Gastroesophageal sphincter (tissue), 4 donors: ENCODE data around the gene F8A3. TPM values are rescaled to one million over a fixed set of nuclear protein-coding genes. Genes with fewer than 3 reads are reported as not detected.
A peak's percentile ranks its signal among the peaks of the same experiment; 100 is the strongest.
"Not testable (repeated sequence)": the region's sequence is repeated elsewhere in the genome, so short reads cannot be mapped to it uniquely, and the experiment has no call there.

ENCODE experiments used
- ATAC-seq: fragments of 150-250 bp; one replicate; pipeline ENCODE4 v1.9.1; 2016; ENCODE audit warnings: mild to moderate bottlenecking, moderate library complexity
- H3K27ac ChIP-seq, 4 donors: fragments of 200-600 bp; sonication (generic) in 3 of 4; 1 replicate in 3 of 4; 2 replicates in 1 of 4; pipeline ENCODE4 v1.5.1; 2016 to 2019
- H3K27me3 ChIP-seq: fragments of 200-600 bp; sonication (generic); one replicate; pipeline ENCODE4 v1.5.1; 2019
- H3K36me3 ChIP-seq, 2 donors: fragments of 200-600 bp; sonication (generic); one replicate each; pipeline ENCODE4 v1.5.1; 2019; ENCODE audit warnings: control low read depth in 1 of 2
- H3K4me1 ChIP-seq, 3 donors: fragments of 200-600 bp; sonication (generic); 1 replicate in 2 of 3; 2 replicates in 1 of 3; pipeline ENCODE4 v1.5.1; 2016 to 2019; ENCODE audit warnings: control low read depth in 2 of 3
- H3K4me3 ChIP-seq, 2 donors: fragments of 200-600 bp; sonication (generic); one replicate each; pipeline ENCODE4 v1.5.1; 2019; ENCODE audit warnings: mild to moderate bottlenecking in 1 of 2, moderate library complexity in 1 of 2
- H3K9me3 ChIP-seq, 3 donors: fragments of 200-600 bp; sonication (generic); one replicate each; pipeline ENCODE4 v1.5.1; 2017 to 2019; ENCODE audit warnings: control low read depth in 2 of 3
- EP300 ChIP-seq: sonication (generic); formaldehyde crosslinking; IDR thresholded peaks from one replicate; pipeline ENCODE4 v1.6.1; 2017; ENCODE audit warnings: antibody characterized with exemption, mild to moderate bottlenecking
- POLR2A ChIP-seq, 2 donors: fragments of 450-650 bp; IDR thresholded peaks; one replicate each; pipeline ENCODE4 v1.6.1; 2017; ENCODE audit warnings: antibody characterized with exemption in 2 of 2, mild to moderate bottlenecking in 2 of 2, moderate library complexity in 1 of 2
- POLR2AphosphoS5 ChIP-seq: sonication (generic); formaldehyde crosslinking; IDR thresholded peaks from one replicate; pipeline ENCODE4 v1.6.1; 2017; ENCODE audit warnings: antibody characterized with exemption
- WGBS, 2 donors: methylation state at CpG; one replicate each; pipeline ENCODE4 v1.1.5; 2018; ENCODE audit warnings: low coverage in 1 of 2; 5-methylcytosine and 5-hydroxymethylcytosine counted together
- total RNA-seq, 4 donors: library from RNA; depleted of rRNA; stranded (reverse); fragments of >200 nt; gene quantifications; one replicate each; pipeline ENCODE4 v1.1.0, GENCODE V29; 2016
- TF ChIP-seq, protein P1 (sequence below), 4 experiments: fragments of 200-600 bp in 2 of 4; fragments of 450-650 bp in 2 of 4; sonication (generic) in 1 of 4; IDR thresholded peaks; one replicate each; pipeline ENCODE4 v1.5.1; 2017 to 2019; ENCODE audit warnings: antibody characterized with exemption in 4 of 4, mild to moderate bottlenecking in 2 of 4, moderate library complexity in 2 of 4

Gene F8A3
- total RNA-seq: 10 to 100 TPM; 12.1 to 13.3 (median 12.6) TPM

DNA sequence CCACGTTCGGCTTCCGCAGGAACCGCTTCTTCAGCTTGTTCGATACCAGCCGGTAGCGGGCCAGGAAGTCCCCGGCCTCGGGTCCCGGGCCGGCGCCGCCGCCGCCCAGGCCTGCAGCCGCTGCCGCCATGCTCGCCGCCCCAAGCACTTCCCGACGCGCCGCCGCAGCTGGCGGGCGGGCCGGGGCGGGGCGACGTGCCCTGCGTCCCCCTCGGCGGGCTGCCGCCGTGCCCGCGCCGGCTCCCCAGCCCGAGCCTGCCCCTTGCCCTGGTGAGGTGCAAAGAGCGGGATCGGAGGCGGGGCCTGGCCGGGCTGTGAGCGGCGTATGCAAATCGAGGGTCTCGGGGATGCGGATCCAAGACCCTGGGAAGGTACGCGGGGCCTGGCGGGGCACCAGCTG, at the start of gene F8A3:
TSS of gene F8A3 (minus strand) at position 150 of the 400 bp plus-strand sequence. CDS start at position 130, 20 bp downstream.
- H3K27ac ChIP-seq, H3K4me1 ChIP-seq, H3K36me3 ChIP-seq, H3K4me3 ChIP-seq, H3K27me3 ChIP-seq, H3K9me3 ChIP-seq: not testable (repeated sequence)
- WGBS, 2 donors: no CpG with 5 or more reads among the region's 51 CpGs
- ATAC-seq: peak; percentile 75

DNA sequence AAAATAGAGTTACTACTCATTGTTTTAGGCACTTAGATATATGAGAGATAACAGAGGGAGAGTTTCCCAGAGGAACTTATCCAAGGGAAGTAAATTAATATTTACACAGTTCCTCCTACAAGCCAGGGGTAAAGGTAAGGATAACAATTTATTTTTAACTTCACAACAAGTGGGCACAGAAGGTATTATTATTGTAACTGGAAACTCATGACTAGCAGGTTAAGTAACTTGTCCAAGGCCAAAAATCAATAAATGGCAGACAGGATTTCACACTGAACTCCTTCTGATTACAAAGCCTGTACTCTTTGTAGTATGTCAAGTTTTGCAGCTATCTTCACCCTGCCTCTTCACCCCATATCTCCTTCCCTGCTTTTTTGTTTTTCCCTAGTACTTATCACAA, 46.9 kb upstream of the F8A3 start:
- H3K4me1 ChIP-seq: no peaks in the 10 kb centered on the region
- no peak overlapping the region for H3K4me3 ChIP-seq
- no peak for TF ChIP-seq POLR2A (IDR thresholded peaks at IDR 0.05)
- no peak for TF ChIP-seq POLR2AphosphoS5
- TF ChIP-seq EP300: no peak
- TF ChIP-seq, protein P1, sequence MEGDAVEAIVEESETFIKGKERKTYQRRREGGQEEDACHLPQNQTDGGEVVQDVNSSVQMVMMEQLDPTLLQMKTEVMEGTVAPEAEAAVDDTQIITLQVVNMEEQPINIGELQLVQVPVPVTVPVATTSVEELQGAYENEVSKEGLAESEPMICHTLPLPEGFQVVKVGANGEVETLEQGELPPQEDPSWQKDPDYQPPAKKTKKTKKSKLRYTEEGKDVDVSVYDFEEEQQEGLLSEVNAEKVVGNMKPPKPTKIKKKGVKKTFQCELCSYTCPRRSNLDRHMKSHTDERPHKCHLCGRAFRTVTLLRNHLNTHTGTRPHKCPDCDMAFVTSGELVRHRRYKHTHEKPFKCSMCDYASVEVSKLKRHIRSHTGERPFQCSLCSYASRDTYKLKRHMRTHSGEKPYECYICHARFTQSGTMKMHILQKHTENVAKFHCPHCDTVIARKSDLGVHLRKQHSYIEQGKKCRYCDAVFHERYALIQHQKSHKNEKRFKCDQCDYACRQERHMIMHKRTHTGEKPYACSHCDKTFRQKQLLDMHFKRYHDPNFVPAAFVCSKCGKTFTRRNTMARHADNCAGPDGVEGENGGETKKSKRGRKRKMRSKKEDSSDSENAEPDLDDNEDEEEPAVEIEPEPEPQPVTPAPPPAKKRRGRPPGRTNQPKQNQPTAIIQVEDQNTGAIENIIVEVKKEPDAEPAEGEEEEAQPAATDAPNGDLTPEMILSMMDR (IDR thresholded peaks at IDR 0.05): no peak
- H3K36me3 ChIP-seq: peaks cover 0 to 15% of the 10 kb centered on the region in 2 donors
- no peak overlapping the region for H3K27ac ChIP-seq
- no peaks in the 10 kb centered on the region for H3K27me3 ChIP-seq
- ATAC-seq: no peak
- H3K9me3 ChIP-seq: no peaks in the 10 kb centered on the region

DNA sequence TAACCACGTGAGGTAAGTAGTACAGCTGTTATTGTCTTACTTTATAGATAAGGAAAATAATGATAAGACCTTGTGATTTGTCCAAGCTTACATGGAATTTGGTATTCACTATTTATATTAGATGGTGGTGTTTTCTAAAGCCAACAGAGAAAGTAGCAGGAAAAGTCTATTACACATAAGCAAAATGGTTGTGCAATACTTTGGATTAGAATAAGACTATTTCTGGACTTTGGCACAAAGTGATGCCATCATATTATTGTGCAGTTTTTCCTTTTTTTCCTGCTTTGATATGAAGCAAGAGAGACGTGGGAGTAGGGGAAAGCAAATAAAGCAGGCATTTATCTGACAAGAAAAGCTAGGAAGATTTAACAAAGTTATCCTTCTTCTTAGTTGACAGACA, 36.7 kb upstream of the F8A3 start:
- H3K27me3 ChIP-seq, H3K36me3 ChIP-seq, H3K9me3 ChIP-seq, H3K4me1 ChIP-seq, H3K27ac ChIP-seq, H3K4me3 ChIP-seq, ATAC-seq: not testable (repeated sequence)
- WGBS, 2 donors: no CpG with 5 or more reads among the region's 2 CpGs

DNA sequence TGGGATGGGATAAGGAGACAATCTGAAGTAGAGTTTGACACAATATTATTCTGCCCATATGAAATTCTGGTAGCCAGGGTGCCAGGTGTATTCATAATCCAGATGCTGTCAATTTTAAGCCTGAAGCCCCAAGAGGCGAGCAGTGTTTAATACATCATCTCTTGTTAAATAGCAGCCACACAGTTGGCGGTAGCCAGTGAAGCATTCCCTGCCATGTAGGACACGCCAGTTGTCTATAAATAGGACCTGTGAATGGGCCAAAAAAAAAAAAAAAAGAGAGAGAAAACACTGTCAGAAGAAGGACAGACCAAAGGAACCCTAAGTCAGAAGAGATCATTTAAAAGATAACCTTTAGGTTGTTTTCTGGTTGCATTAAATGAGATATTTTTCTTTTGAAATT, 33.0 kb upstream of the F8A3 start:
- H3K27me3 ChIP-seq, H3K27ac ChIP-seq, H3K36me3 ChIP-seq, H3K9me3 ChIP-seq, H3K4me1 ChIP-seq, ATAC-seq, H3K4me3 ChIP-seq: not testable (repeated sequence)
- no CpG with 5 or more reads among the region's 3 CpGs for WGBS, 2 donors

DNA sequence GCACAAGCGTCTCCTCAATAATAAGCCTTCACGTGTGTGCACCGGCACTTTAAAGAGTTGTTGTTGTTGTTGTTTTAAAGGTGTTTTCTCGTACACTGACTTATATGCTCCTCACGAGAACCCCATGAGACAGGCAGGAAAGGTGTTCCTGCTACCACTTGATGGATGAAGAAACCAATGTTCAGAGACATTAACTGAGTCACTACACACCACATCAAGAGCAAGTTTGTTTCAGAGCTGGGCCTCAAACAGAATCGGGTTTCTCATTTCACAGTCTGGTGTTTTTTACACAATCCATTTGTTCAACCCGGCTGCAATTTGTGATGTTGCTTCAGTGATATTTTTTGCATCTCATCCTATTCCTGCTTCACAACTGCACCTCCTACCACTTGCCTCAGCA, 18.7 kb upstream of the F8A3 start:
- not testable (repeated sequence) for ATAC-seq, H3K9me3 ChIP-seq, H3K27ac ChIP-seq, H3K27me3 ChIP-seq, H3K4me1 ChIP-seq, H3K4me3 ChIP-seq, H3K36me3 ChIP-seq
- WGBS, 2 donors: no CpG with 5 or more reads among the region's 7 CpGs

DNA sequence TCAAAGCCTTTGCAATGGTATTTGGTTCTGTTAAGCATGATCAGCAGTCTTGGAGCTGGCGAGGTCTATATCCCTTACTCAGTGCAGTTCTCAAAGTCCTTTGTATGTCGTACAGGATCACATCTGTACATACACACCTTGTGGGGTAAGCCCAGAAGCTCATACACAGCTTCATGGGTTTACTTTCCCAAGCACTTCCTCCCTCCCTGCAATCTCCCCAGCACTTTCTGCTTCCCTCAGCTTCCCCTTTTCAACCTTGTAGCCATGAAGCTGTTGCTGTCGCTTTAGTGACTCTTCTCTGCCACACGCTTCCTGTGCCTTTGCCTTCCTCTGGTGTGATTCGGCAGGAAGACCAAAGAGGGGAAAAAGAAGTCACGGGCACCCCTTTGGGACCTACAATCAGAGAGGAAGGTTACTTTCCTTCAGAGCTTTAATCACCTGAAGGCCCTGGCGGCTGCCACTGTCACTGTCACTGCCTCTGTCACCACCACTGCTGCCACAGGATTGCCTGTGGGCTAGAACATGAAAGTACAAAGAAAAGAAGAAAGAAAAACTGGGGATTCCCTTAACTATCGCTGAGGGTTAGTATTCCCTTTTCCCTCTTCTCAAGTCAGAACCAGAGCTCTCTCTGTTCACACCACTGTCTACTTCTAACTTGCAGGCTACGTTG, 8.0 kb upstream of the F8A3 start:
- ATAC-seq, H3K27me3 ChIP-seq, H3K4me3 ChIP-seq, H3K4me1 ChIP-seq, H3K36me3 ChIP-seq, H3K9me3 ChIP-seq, H3K27ac ChIP-seq: not testable (repeated sequence)
- no CpG with 5 or more reads among the region's 9 CpGs for WGBS, 2 donors

DNA sequence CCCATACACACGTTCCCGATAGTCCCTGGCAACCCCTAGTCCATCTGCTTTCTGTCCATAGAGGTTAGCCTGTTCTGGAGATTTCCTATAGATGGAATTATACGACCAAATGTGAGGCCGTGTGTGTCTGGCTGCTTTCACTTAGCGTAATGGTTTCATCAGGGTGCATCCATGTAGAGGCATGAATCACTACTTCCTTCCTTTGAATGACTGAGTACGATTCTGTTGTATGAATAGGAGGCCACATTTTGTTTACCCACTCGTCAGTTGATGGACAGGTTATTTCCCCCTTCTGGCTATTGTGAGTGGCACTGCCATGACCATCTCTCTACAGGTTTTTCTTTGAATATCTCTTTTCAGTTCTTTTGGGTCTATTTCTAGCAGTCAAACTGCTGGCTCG, 2.1 kb upstream of the F8A3 start:
- not testable (repeated sequence) for H3K9me3 ChIP-seq, H3K4me1 ChIP-seq, H3K27ac ChIP-seq, H3K4me3 ChIP-seq, H3K27me3 ChIP-seq, ATAC-seq, H3K36me3 ChIP-seq
- no CpG with 5 or more reads among the region's 8 CpGs for WGBS, 2 donors

DNA sequence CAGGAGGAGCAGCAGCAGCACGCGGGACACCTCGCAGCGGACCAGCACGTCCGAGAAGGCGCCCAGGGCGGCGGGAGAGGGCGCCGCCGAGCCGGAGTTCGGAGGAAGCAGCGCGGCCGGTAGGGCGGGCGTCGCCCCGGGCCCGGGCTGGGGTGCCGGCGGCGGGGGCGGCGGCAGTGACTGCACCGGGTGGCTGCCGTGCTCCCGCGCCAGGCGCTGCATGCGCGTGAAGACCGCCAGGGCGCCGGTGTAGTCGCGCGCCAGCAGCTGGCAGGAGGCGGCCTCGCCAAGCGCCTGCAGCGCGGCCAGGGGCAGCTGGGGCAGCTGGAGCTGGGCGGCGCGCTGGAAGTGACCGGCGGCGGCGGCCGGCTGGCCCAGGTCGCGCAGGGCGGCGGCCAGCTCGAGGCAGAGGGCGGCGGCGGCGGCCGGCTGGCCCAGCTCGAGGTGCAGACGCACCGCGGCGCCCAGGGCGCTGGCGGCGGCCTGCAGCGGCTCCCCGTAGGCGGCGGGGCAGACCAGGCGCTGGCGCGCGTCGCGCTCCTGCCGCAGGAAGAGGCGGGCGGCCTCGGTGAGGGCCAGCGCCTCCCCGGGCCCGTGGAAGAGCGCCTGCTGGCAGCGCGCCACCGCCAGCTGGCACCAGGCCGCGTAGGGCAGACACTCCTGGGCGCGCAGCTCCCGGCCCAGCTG, 516 bp downstream of the F8A3 start:
- H3K27ac ChIP-seq, H3K36me3 ChIP-seq, H3K4me3 ChIP-seq, H3K9me3 ChIP-seq, H3K4me1 ChIP-seq, H3K27me3 ChIP-seq: not testable (repeated sequence)
- peak; percentile 87 for ATAC-seq
- WGBS, 2 donors: no CpG with 5 or more reads among the region's 97 CpGs

DNA sequence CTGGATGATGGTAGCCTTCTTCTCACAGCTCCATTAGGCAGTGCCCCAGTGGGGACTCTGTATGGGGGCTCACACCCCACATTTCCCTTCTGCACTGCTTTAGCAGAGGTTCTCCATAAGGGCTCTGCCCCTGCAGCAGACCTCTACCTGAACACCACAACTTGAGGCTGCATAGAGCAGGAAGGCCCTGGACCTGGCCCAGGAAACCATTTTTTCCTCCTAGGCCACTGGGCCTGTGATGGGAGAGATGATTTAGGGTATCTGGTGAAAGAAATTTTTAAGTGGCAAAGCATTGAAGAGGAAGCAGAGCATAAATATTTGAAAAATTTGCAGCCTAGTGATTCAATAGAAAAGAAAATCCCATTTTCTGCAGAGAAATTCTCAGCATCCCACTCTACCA, 17.3 kb downstream of the F8A3 start:
- no peaks in the 10 kb centered on the region for H3K36me3 ChIP-seq
- H3K27me3 ChIP-seq: no peaks in the 10 kb centered on the region
- H3K4me1 ChIP-seq: no peaks in the 10 kb centered on the region
- no peak overlapping the region for H3K4me3 ChIP-seq
- ATAC-seq: no peak
- no peak overlapping the region for H3K27ac ChIP-seq
- TF ChIP-seq EP300 (no peak), POLR2AphosphoS5 (no peak), POLR2A (IDR thresholded peaks at IDR 0.05) (no peak)
- TF ChIP-seq, protein P1 (IDR thresholded peaks at IDR 0.05): no peak
- no peaks in the 10 kb centered on the region for H3K9me3 ChIP-seq
